B cell (primary cell): ENCODE measurements around the gene SHANK1. TPM values are rescaled to one million over a fixed set of nuclear protein-coding genes. Genes with fewer than 3 reads are reported as not detected.

ENCODE experiments used
- ATAC-seq: fragments of 200-7000 bp; cut with Tn5 transposase; one replicate; pipeline ENCODE4 v1.10.0; 2021; ENCODE audit warnings: low read depth, mild to moderate bottlenecking, moderate number of reproducible peaks, moderate library complexity
- CTCF ChIA-PET: fragments of 350-600 bp; sonication (Branson Sonifier 250); formaldehyde crosslinking; loops from one replicate; lab custom pipeline; 2021; ENCODE audit warnings: antibody characterized with exemption, inconsistent platforms; lab: Charles Lee
- POLR2A ChIA-PET: fragments of 350-600 bp; sonication (Branson Sonifier 250); formaldehyde crosslinking; loops from one replicate; lab custom pipeline; 2021; ENCODE audit warnings: antibody characterized with exemption; lab: Charles Lee
- DNase-seq: peaks from one replicate; pipeline ENCODE4 v3.0.0; 2013
- H2AFZ ChIP-seq: 2 replicates; pipeline ENCODE4 v1.6.1; 2012; ENCODE audit warnings: mild to moderate bottlenecking, low read depth, low read length; ENCODE audit not compliant: insufficient read depth, poor library complexity, severe bottlenecking
- H3K27ac ChIP-seq, 2 donors: 1 replicate in 1 of 2; 2 replicates in 1 of 2; pipeline ENCODE4 v1.5.1; 2012 to 2013; ENCODE audit warnings: low read length in 2 of 2, mild to moderate bottlenecking in 2 of 2, moderate library complexity in 1 of 2
- H3K27me3 ChIP-seq, 4 experiments: fragments of 200-600 bp in 1 of 4; sonication (generic) in 1 of 4; replicated peaks in 1 of 4; 1 replicate in 2 of 4; 2 replicates in 2 of 4; pipeline versions ENCODE4 v1.6.1 to v1.7.0; 2013 to 2016; ENCODE audit warnings: low read length in 3 of 4, mild to moderate bottlenecking in 2 of 4, mixed read lengths in 1 of 4, moderate library complexity in 1 of 4; ENCODE audit not compliant: insufficient read depth in 4 of 4, control insufficient read depth in 3 of 4; ENCODE audit errors: control extremely low read depth in 1 of 4
- H3K36me3 ChIP-seq, 2 experiments: replicated peaks in 1 of 2; 1 replicate in 1 of 2; 2 replicates in 1 of 2; pipeline versions ENCODE4 v1.6.1 to v1.7.1; 2013; ENCODE audit warnings: low read length in 1 of 2; ENCODE audit not compliant: insufficient read depth in 2 of 2, control insufficient read depth in 1 of 2; ENCODE audit errors: control extremely low read depth in 1 of 2, extremely low read depth in 1 of 2
- H3K4me1 ChIP-seq, 2 donors: fragments of 200-600 bp in 1 of 2; sonication (generic) in 1 of 2; 1 replicate in 1 of 2; 2 replicates in 1 of 2; pipeline versions ENCODE4 v1.5.1 to v1.6.1; 2013 to 2017; ENCODE audit warnings: low read length in 2 of 2; ENCODE audit not compliant: control insufficient read depth in 2 of 2, insufficient read depth in 2 of 2
- H3K4me2 ChIP-seq: replicated peaks from 2 replicates; pipeline ENCODE3; 2012; ENCODE audit warnings: mild to moderate bottlenecking, low read depth, low read length; ENCODE audit not compliant: poor library complexity, severe bottlenecking
- H3K4me3 ChIP-seq, 5 experiments: fragments of 200-600 bp in 1 of 5; sonication (generic) in 1 of 5; 1 replicate in 3 of 5; 2 replicates in 2 of 5; pipeline versions ENCODE4 v1.5.1 to v1.7.0; 2011 to 2016; ENCODE audit warnings: low read length in 4 of 5, mild to moderate bottlenecking in 4 of 5, low read depth in 2 of 5, control low read depth in 1 of 5, moderate library complexity in 1 of 5; ENCODE audit not compliant: insufficient read depth in 1 of 5; ENCODE audit errors: control extremely low read depth in 1 of 5, extremely low read depth in 1 of 5
- H3K79me2 ChIP-seq: fragments of 200-600 bp; sonication (generic); one replicate; pipeline ENCODE4 v1.6.0; 2016; ENCODE audit warnings: low read length; ENCODE audit not compliant: control insufficient read depth, insufficient read depth
- H3K9ac ChIP-seq: fragments of 200-600 bp; sonication (generic); 2 replicates; pipeline ENCODE4 v1.6.1; 2017; ENCODE audit warnings: mild to moderate bottlenecking, low read length, moderate library complexity
- H3K9me3 ChIP-seq, 3 donors: one replicate each; pipeline versions ENCODE4 v1.6.1 to v1.7.1; 2013; ENCODE audit warnings: low read length in 2 of 3; ENCODE audit not compliant: control insufficient read depth in 2 of 3, insufficient read depth in 1 of 3; ENCODE audit errors: control extremely low read depth in 1 of 3
- H4K20me1 ChIP-seq: 2 replicates; pipeline ENCODE4 v1.6.0; 2012; ENCODE audit warnings: mild to moderate bottlenecking, low read length; ENCODE audit not compliant: insufficient read depth, control insufficient read depth, poor library complexity, severe bottlenecking
- H3K27ac Mint-ChIP-seq: one replicate; pipeline ENCODE4 v1.8.0; 2021; ENCODE audit warnings: mixed read lengths
- H3K27me3 Mint-ChIP-seq: one replicate; pipeline ENCODE4 v1.8.0; 2021; ENCODE audit warnings: mixed read lengths
- H3K4me1 Mint-ChIP-seq: one replicate; pipeline ENCODE4 v1.8.0; 2021; ENCODE audit warnings: mixed read lengths
- H3K4me3 Mint-ChIP-seq: one replicate; pipeline ENCODE4 v1.8.0; 2021; ENCODE audit warnings: mixed read lengths
- H3K9me3 Mint-ChIP-seq: one replicate; pipeline ENCODE4 v1.8.0; 2022; ENCODE audit warnings: mixed read lengths; ENCODE audit not compliant: insufficient read depth
- CTCF ChIP-seq: fragments of 200-600 bp; IDR thresholded peaks from one replicate; pipeline ENCODE4 v1.8.0; 2022; ENCODE audit warnings: antibody characterized with exemption, mild to moderate bottlenecking
- EZH2 ChIP-seq: IDR thresholded peaks from 2 replicates; pipeline ENCODE4 v1.6.1; 2012; ENCODE audit warnings: borderline replicate concordance, low read depth, mild to moderate bottlenecking, moderate library complexity, low read length; ENCODE audit not compliant: insufficient read depth, poor library complexity, severe bottlenecking
- WGBS: methylation state at CpG from one replicate; pipeline ENCODE4 v1.1.5; 2013; ENCODE audit warnings: missing lambda C conversion rate; ENCODE audit not compliant: insufficient coverage; 5-methylcytosine and 5-hydroxymethylcytosine counted together
- intact Hi-C: fragments of 100-400 bp; cut with micrococcal nuclease; formaldehyde crosslinking; loops from one replicate; pipeline ENCODE4 v1.10.0; 2022
- polyA plus RNA-seq: library from polyadenylated mRNA; depleted of rRNA; stranded (reverse); fragments of >200 nt; gene quantifications from 2 replicates; pipeline ENCODE4 v1.2.3, GENCODE V29; 2012
- total RNA-seq, 2 donors: library from RNA; stranded (reverse); fragments of 120-200 nt in 1 of 2; gene quantifications; 1 replicate in 1 of 2; 2 replicates in 1 of 2; pipeline versions ENCODE4 v1.2.3 to v1.2.4, GENCODE V29; 2013 to 2022

SHANK1 gene
- total and polyA plus RNA-seq, 2 donors (not counting 1 experiment from before 2014, with no cell fraction given), result not detected

DNA sequence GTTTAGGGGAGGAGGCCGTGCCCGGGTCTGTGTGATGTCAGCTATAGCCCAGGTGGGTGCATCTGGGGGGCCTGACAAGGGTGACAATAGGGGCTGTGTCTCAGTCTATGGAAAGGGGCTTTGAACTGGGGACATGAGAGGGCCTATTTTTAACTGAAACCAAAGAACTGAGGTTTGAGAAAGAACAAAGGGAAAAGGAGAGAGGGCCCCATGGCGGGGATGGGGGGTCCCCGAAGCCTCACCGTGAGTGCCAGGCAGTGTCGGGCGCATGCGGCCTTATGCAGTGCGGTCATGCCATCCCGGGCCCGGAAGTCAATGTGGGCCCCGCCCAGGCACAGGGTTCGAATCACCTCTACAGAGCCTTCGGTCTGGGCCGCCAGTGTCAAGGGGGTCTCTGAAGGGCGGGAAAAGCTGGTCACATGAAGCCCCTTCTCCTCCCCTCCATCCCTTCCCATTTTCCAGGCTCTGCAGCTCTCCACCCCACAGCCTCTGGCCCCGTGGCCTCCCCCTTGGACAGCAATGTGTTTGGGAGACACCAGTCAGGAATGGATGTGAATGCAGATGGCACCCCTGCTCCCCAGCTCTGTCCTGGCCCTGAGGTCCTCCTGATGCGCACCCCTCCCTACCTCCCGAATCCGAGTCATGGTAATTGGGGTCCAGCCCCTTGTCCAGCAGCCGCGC lies 5.9 kb downstream of the SHANK1 start:
- no peaks in the 10 kb centered on the region for H4K20me1 ChIP-seq
- no peak overlapping the region for H3K4me2 ChIP-seq
- no peak overlapping the region for H3K4me3 Mint-ChIP-seq
- WGBS, result 76% methylated on average over 22 of the region's 22 CpGs
- no peaks in the 10 kb centered on the region for H3K36me3 ChIP-seq
- no peak for ATAC-seq
- peaks cover 9% of the 10 kb centered on the region for H3K4me1 Mint-ChIP-seq
- peaks cover 7 to 12% of the 10 kb centered on the region in 2 donors for H3K4me1 ChIP-seq
- TF ChIP-seq CTCF (no peak), EZH2 (no peak)
- DNase-seq, result no peak
- intact Hi-C loops, result no loop called here
- no peak overlapping the region for H3K9ac ChIP-seq
- no peak overlapping the region for H3K27ac ChIP-seq
- peaks cover 59% of the 10 kb centered on the region for H3K27me3 Mint-ChIP-seq
- CTCF ChIA-PET, result no interaction called here
- H3K79me2 ChIP-seq, result no peaks in the 10 kb centered on the region
- H3K27ac Mint-ChIP-seq, result no peak overlapping the region
- peaks cover 0 to 40% (median 6%) of the 10 kb centered on the region in 4 experiments for H3K27me3 ChIP-seq
- no peaks in the 10 kb centered on the region for H3K9me3 Mint-ChIP-seq
- POLR2A ChIA-PET, result no interaction called here
- H3K9me3 ChIP-seq, result peaks cover 0 to 5% (median 0%) of the 10 kb centered on the region in 3 donors
- H2AFZ ChIP-seq, result no peak overlapping the region
- no peak overlapping the region for H3K4me3 ChIP-seq

DNA sequence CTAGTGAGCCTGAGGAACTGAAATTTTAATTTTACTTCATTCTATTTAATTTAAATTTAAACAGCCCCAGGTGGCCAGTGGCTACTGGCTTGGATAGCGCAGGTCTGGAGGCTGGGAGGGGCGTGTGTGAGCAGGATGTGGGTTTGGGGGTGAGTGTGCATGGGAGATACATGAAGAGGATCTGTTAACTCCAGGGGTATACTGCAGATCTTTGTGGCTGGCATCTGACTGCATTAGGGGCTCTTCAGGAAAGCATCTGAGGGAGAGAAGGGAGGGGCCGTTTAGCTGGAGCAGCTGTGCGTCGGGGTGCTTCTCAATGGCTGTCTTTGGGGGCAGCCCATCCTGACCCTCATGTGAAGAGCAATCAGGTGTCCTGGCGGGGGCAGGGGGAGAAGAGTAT lies 6.8 kb downstream of the SHANK1 start:
- WGBS, result 5% methylated on average over 5 of the region's 6 CpGs
- POLR2A ChIA-PET, result no interaction called here
- H3K27me3 ChIP-seq, result peaks cover 0 to 34% (median 5%) of the 10 kb centered on the region in 4 experiments

More for the DNA sequence above, 6.8 kb downstream of the SHANK1 start:
- no peak overlapping the region for H3K27ac Mint-ChIP-seq
- intact Hi-C loops, result no loop called here
- no peak for TF ChIP-seq CTCF
- no peak for TF ChIP-seq EZH2
- Histone ChIP-seq H3K36me3 (no peaks in the 10 kb centered on the region), H3K79me2 (no peaks in the 10 kb centered on the region), H3K27ac (no peak overlapping the region), H3K4me3 (no peak overlapping the region), H3K4me1 (peaks cover 2 to 5% of the 10 kb centered on the region in 2 donors), H4K20me1 (no peaks in the 10 kb centered on the region), H3K4me2 (no peak overlapping the region), H3K9ac (no peak overlapping the region), H2AFZ (no peak overlapping the region), H3K9me3 (peaks cover 0 to 6% (median 0%) of the 10 kb centered on the region in 3 donors)
- H3K27me3 Mint-ChIP-seq, result peaks cover 62% of the 10 kb centered on the region
- peaks cover 7% of the 10 kb centered on the region for H3K4me1 Mint-ChIP-seq
- CTCF ChIA-PET, result no interaction called here
- no peak overlapping the region for H3K4me3 Mint-ChIP-seq
- no peak for DNase-seq
- H3K9me3 Mint-ChIP-seq, result no peaks in the 10 kb centered on the region
- ATAC-seq, result no peak
